KMS-11 (cell line): ENCODE results near the gene RAB11B.
"Not testable (repeated sequence)": the region's sequence is repeated elsewhere in the genome, so short reads cannot be mapped to it uniquely, and the experiment has no call there.

Experiments
- H2AFZ ChIP-seq: fragments of 200-600 bp; sonication (generic); 2 replicates; pipeline ENCODE4 v1.6.1; 2016; ENCODE audit warnings: antibody characterized with exemption, mixed run types, low read depth
- H3K27ac ChIP-seq: fragments of 200-600 bp; sonication (generic); 2 replicates; pipeline ENCODE4 v1.6.1; 2016; ENCODE audit warnings: mild to moderate bottlenecking, mixed run types
- H3K27me3 ChIP-seq: fragments of 200-600 bp; sonication (generic); 2 replicates; pipeline ENCODE4 v1.6.1; 2017; ENCODE audit warnings: mild to moderate bottlenecking, low read depth, mixed run types, moderate library complexity; ENCODE audit not compliant: insufficient read depth
- H3K36me3 ChIP-seq: fragments of 200-600 bp; sonication (generic); 2 replicates; pipeline ENCODE4 v1.6.1; 2017; ENCODE audit warnings: mild to moderate bottlenecking, mixed run types; ENCODE audit not compliant: insufficient read depth
- H3K4me1 ChIP-seq: fragments of 200-600 bp; sonication (generic); 2 replicates; pipeline ENCODE4 v1.6.1; 2016; ENCODE audit warnings: mild to moderate bottlenecking, low read depth, mixed run types; ENCODE audit not compliant: poor library complexity, severe bottlenecking
- H3K4me2 ChIP-seq: fragments of 200-600 bp; sonication (generic); 2 replicates; pipeline ENCODE4 v1.7.0; 2016; ENCODE audit warnings: mild to moderate bottlenecking, mixed run types
- H3K4me3 ChIP-seq: fragments of 200-600 bp; sonication (generic); IDR thresholded peaks from 2 replicates; pipeline ENCODE4 v1.6.1; 2017; ENCODE audit warnings: low read depth, low read length, mixed read lengths; ENCODE audit not compliant: insufficient read depth
- H3K79me2 ChIP-seq: fragments of 200-600 bp; sonication (generic); 2 replicates; pipeline ENCODE4 v1.6.1; 2016; ENCODE audit warnings: low read depth, mixed run types; ENCODE audit not compliant: insufficient read depth
- H3K9ac ChIP-seq: fragments of 200-600 bp; sonication (generic); 2 replicates; pipeline ENCODE4 v1.6.1; 2016; ENCODE audit warnings: mild to moderate bottlenecking, mixed run types
- H4K20me1 ChIP-seq: fragments of 200-600 bp; sonication (generic); 2 replicates; pipeline ENCODE4 v1.6.1; 2016; ENCODE audit warnings: mild to moderate bottlenecking, mixed run types; ENCODE audit not compliant: insufficient read depth
- TF ChIP-seq, protein P1 (sequence below): fragments of 200-600 bp; sonication (generic); conservative IDR thresholded peaks from 2 replicates; pipeline ENCODE4 v1.6.1; 2017; ENCODE audit warnings: low read depth, mild to moderate bottlenecking, antibody characterized with exemption, low read length, moderate library complexity, mixed read lengths

RAB11B gene

DNA sequence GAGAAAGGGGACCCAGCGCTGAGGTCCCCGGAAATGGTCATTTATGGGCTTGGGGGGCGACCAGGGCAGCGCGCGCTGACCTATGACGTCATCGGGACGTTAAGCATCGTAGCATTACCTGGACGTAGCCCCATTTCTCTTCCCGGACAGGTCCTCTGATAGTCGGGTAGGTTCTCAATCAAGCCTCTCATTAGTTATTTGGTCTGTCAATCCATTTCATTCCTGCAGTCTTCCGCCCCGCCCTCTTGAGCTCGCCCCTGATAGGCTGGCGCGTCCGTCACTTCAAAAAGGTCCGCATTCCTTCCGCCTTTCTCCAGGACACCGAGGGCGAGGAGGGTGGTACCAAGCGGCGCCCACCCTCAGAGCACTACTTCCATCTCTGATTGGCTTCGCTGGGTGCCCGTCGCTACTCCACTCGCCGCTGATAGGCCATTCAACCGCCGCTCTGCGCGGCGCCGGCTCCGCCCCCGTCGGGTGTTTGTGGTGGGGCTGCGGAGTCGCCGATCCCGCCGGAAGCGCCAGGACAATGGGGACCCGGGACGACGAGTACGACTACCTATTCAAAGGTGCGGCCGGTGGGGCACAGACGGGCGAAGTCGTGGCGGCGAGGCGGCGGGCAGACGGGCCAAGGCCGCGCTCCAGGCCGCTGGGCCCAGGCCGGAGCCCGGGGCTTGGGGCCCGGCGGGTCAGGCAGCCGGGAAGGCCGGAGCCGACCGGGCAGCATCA, at the start of gene RAB11B:
Gene RAB11B, plus strand, starts transcription at position 470 of the 726 bp plus-strand sequence. Its CDS starts 57 bp downstream, at position 527.
- peak within 1 kb of the TSS; percentile 91 for H3K9ac ChIP-seq
- no peaks in the 10 kb centered on the region for H3K27me3 ChIP-seq
- peak within 1 kb of the TSS; percentile 68 for H3K4me2 ChIP-seq
- peaks cover 12% of the 10 kb centered on the region for H3K4me1 ChIP-seq
- H2AFZ ChIP-seq: peak within 1 kb of the TSS; percentile 91
- H3K79me2 ChIP-seq: peaks cover 11% of the 10 kb centered on the region; the same call in 1 of the 2 replicates
- no peaks in the 10 kb centered on the region for H4K20me1 ChIP-seq
- TF ChIP-seq, protein P1, sequence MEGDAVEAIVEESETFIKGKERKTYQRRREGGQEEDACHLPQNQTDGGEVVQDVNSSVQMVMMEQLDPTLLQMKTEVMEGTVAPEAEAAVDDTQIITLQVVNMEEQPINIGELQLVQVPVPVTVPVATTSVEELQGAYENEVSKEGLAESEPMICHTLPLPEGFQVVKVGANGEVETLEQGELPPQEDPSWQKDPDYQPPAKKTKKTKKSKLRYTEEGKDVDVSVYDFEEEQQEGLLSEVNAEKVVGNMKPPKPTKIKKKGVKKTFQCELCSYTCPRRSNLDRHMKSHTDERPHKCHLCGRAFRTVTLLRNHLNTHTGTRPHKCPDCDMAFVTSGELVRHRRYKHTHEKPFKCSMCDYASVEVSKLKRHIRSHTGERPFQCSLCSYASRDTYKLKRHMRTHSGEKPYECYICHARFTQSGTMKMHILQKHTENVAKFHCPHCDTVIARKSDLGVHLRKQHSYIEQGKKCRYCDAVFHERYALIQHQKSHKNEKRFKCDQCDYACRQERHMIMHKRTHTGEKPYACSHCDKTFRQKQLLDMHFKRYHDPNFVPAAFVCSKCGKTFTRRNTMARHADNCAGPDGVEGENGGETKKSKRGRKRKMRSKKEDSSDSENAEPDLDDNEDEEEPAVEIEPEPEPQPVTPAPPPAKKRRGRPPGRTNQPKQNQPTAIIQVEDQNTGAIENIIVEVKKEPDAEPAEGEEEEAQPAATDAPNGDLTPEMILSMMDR: no peak
- H3K4me3 ChIP-seq: no peak within 1 kb of the TSS
- peak within 1 kb of the TSS; percentile 94 for H3K27ac ChIP-seq
- no peaks in the 10 kb centered on the region for H3K36me3 ChIP-seq

DNA sequence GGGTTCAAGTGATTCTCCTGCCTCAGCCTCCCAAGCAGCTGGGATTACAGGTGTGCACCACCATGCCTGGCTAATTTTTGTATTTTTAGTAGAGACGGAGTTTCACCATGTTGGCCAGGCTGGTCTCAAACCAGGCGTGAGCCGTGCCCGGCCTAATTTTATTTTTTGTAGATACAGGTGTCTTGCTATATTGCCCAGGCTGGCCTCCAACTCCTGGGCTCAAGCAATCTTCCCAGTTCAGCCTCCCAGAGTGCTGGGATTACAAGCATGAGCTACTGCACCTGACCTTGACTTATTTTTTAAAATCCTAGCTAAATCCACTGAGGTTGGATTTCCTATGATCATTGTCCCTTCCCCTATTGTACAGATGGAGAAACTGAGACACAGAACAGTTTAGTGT, 48.7 kb upstream of the RAB11B start:
- not testable (repeated sequence) for H3K4me1 ChIP-seq, H3K36me3 ChIP-seq

DNA sequence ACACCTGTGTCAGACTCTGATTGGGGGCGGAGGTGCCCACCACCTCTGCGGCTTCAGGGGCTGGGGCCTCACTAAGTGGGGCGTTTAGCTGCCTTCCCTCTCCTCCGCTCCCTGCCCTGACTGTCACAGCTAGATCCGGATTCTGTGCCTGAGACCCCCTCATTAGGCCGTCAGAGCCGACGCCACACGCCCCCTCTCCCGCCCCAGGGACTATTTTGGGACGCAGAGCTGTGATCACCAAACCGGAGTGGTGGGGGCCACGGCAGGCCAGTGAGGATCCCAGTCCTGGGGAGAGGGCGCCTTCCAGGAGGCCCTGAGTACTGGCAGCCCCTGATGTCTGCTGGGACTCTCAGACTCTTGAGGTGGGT, 47.9 kb upstream of the RAB11B start:
- H3K79me2 ChIP-seq: no peaks in the 10 kb centered on the region
- no peak overlapping the region for H3K27ac ChIP-seq
- H2AFZ ChIP-seq: no peak overlapping the region
- H3K4me3 ChIP-seq: no peak overlapping the region
- no peaks in the 10 kb centered on the region for H3K36me3 ChIP-seq
- no peaks in the 10 kb centered on the region for H3K4me1 ChIP-seq
- H3K4me2 ChIP-seq: no peak overlapping the region
- H4K20me1 ChIP-seq: no peaks in the 10 kb centered on the region
- H3K27me3 ChIP-seq: peaks cover 17% of the 10 kb centered on the region; the same call in 1 of the 2 replicates
- TF ChIP-seq, protein P1: no peak
- no peak overlapping the region for H3K9ac ChIP-seq

More for the DNA sequence above, 48.7 kb upstream of the RAB11B start:
- peaks cover 17% of the 10 kb centered on the region; the same call in 1 of the 2 replicates for H3K27me3 ChIP-seq
- not testable (repeated sequence) for H4K20me1 ChIP-seq, H3K27ac ChIP-seq, H3K9ac ChIP-seq, H3K4me2 ChIP-seq, H2AFZ ChIP-seq, H3K4me3 ChIP-seq, H3K79me2 ChIP-seq

DNA sequence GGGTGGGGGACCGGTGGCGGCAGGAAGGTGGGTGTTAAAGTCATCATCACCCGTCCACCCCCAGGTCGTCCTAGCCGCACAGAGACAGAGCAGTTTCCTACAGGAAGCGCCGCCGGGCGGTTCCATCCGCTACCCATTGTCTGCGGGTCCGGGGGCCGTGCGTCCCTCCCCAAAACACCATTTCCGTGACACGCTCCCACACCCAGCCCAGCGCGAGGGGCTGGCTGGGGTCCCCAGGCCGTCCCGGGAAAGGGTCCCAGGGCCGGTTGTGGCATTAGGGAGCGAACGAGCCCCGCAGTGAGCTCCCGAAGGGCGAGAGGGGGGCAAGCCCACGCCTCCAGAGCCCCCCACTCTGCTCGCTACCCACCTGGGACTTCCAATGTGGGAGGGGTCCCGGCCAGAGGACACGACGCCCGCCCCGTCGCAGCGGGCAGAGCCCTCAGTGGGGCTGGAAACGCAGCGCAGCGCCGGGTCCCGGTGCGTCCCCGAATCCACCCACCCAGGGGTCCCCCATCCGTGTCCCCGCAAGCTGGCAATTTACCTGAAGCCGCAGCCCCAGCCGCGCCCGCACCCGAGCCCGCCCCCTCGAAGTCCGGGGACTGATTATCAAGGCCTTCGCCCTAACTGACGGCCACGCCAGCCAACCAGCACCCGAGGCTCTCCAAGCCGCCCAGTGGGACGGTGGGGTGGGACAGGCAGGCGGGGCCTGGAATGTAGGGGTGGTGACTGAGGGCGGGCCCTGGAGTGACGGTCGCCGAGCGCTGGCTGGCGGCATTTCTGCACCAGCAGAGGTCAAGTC, 47.3 kb upstream of the RAB11B start, which contains the start of gene KANK3:
Gene KANK3, minus strand, starts transcription at position 579 of the 799 bp plus-strand sequence. CDS start 5,434 bp downstream, outside the sequence.
- peaks cover 17% of the 10 kb centered on the region; the same call in 1 of the 2 replicates for H3K27me3 ChIP-seq
- H3K79me2 ChIP-seq: no peaks in the 10 kb centered on the region
- no peak within 1 kb of the TSS; the same call in 1 of the 2 replicates for H2AFZ ChIP-seq
- H3K36me3 ChIP-seq: no peaks in the 10 kb centered on the region
- no peak within 1 kb of the TSS for H3K27ac ChIP-seq
- no peak within 1 kb of the TSS for H3K9ac ChIP-seq
- TF ChIP-seq, protein P1: no peak
- no peak within 1 kb of the TSS for H3K4me2 ChIP-seq
- no peak within 1 kb of the TSS for H3K4me3 ChIP-seq
- H3K4me1 ChIP-seq: no peaks in the 10 kb centered on the region
- no peaks in the 10 kb centered on the region for H4K20me1 ChIP-seq
